ENCODE measurements around the gene RBP7.

RBP7 gene

GRCh38 chr1:10051656-10052055 is 54.6 kb downstream of the RBP7 start:
- H3K4me3 Mint-ChIP-seq, result no peak overlapping the region
- no peaks in the 10 kb centered on the region for H3K9me3 Mint-ChIP-seq
- H3K27ac Mint-ChIP-seq, result peak overlapping the region; percentile 75
- peaks cover 62% of the 10 kb centered on the region for H3K36me3 Mint-ChIP-seq (ENCODE audit: low read depth)
- no peak for DNase-seq
- TF ChIP-seq CTCF (IDR thresholded peaks at IDR 0.05), result no peak
- no peaks in the 10 kb centered on the region for H3K27me3 Mint-ChIP-seq (ENCODE audit: low read depth, poor library complexity)
- H3K4me1 Mint-ChIP-seq, result peaks cover 6% of the 10 kb centered on the region

- H3K36me3 Mint-ChIP-seq (ENCODE audit: low read depth), result peaks cover 56% of the 10 kb centered on the region
- TF ChIP-seq CTCF (IDR thresholded peaks at IDR 0.05), result no peak
- H3K9me3 Mint-ChIP-seq, result no peaks in the 10 kb centered on the region
- no peak overlapping the region for H3K27ac Mint-ChIP-seq
- no peak for DNase-seq
- peaks cover 1% of the 10 kb centered on the region for H3K4me1 Mint-ChIP-seq
- no peak overlapping the region for H3K4me3 Mint-ChIP-seq
- no peaks in the 10 kb centered on the region for H3K27me3 Mint-ChIP-seq (ENCODE audit: low read depth, poor library complexity)
Measured at GRCh38 chr1:10052347-10052746, 55.3 kb downstream of the RBP7 start.

GRCh38 chr1:10054465-10054864 is 57.4 kb downstream of the RBP7 start:
- DNase-seq, result no peak
- H3K4me3 Mint-ChIP-seq, result no peak overlapping the region
- peaks cover 12% of the 10 kb centered on the region for H3K4me1 Mint-ChIP-seq
- H3K9me3 Mint-ChIP-seq, result no peaks in the 10 kb centered on the region
- no peaks in the 10 kb centered on the region for H3K27me3 Mint-ChIP-seq (ENCODE audit: low read depth, poor library complexity)
- H3K27ac Mint-ChIP-seq, result no peak overlapping the region
- peaks cover 49% of the 10 kb centered on the region for H3K36me3 Mint-ChIP-seq (ENCODE audit: low read depth)
- no peak for TF ChIP-seq CTCF (IDR thresholded peaks at IDR 0.05)

- Mint-ChIP-seq H3K4me3 (no peak overlapping the region), H3K36me3 (ENCODE audit: low read depth) (peaks cover 31% of the 10 kb centered on the region), H3K9me3 (no peaks in the 10 kb centered on the region), H3K4me1 (peaks cover 17% of the 10 kb centered on the region), H3K27ac (no peak overlapping the region), H3K27me3 (ENCODE audit: low read depth, poor library complexity) (no peaks in the 10 kb centered on the region)
- DNase-seq, result no peak
- no peak for TF ChIP-seq CTCF (IDR thresholded peaks at IDR 0.05)
Measured at GRCh38 chr1:10056599-10056987, 59.6 kb downstream of the RBP7 start.

GRCh38 chr1:10057343-10057742 is 60.3 kb downstream of the RBP7 start:
- peaks cover 24% of the 10 kb centered on the region for H3K36me3 Mint-ChIP-seq (ENCODE audit: low read depth)
- H3K9me3 Mint-ChIP-seq, result no peaks in the 10 kb centered on the region
- H3K4me3 Mint-ChIP-seq, result no peak overlapping the region
- DNase-seq, result no peak
- H3K4me1 Mint-ChIP-seq, result peaks cover 17% of the 10 kb centered on the region
- no peaks in the 10 kb centered on the region for H3K27me3 Mint-ChIP-seq (ENCODE audit: low read depth, poor library complexity)
- peak overlapping the region; percentile 58 for H3K27ac Mint-ChIP-seq
- no peak for TF ChIP-seq CTCF (IDR thresholded peaks at IDR 0.05)

DNA sequence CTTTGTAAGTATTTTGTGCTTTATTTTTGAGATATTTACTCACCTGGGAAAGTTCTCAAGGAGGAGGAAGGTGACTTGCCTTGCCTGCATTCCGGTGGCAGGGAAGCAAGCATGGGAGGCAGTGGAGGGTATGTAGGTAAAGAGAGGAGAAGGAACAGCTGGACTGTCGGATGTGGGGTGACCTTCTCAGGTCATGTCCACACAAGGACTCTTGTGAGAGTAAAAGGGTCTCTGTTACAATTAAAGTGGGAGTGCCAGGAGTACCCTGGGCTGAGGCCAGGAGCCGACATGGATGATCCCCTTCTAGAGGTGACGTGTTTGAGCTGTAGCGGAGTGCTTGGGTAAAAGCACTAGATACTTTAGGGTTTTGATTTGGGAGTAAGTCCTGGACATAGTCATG is 60.8 kb downstream of the RBP7 start:
- peak overlapping the region; percentile 58 for H3K27ac Mint-ChIP-seq
- no peak overlapping the region for H3K4me3 Mint-ChIP-seq
- no peaks in the 10 kb centered on the region for H3K27me3 Mint-ChIP-seq (ENCODE audit: low read depth, poor library complexity)
- DNase-seq, result no peak
- TF ChIP-seq CTCF (IDR thresholded peaks at IDR 0.05), result no peak
- peaks cover 17% of the 10 kb centered on the region for H3K4me1 Mint-ChIP-seq
- peaks cover 20% of the 10 kb centered on the region for H3K36me3 Mint-ChIP-seq (ENCODE audit: low read depth)
- H3K9me3 Mint-ChIP-seq, result no peaks in the 10 kb centered on the region

Data from nephron progenitor cell (in vitro differentiated cells).